DOHH2 (cell line): ENCODE results near the gene ACTN4.

Experiments
- H3F3A ChIP-seq: fragments of 200-600 bp; sonication (generic), shearing (Covaris generic); 2 replicates; pipeline ENCODE4 v1.6.0; 2016; ENCODE audit warnings: antibody characterized with exemption, mild to moderate bottlenecking; ENCODE audit not compliant: control insufficient read depth, insufficient read depth
- H3K27ac ChIP-seq: fragments of 200-600 bp; sonication (generic); 2 replicates; pipeline ENCODE4 v1.5.1; 2014; ENCODE audit warnings: low read depth, mild to moderate bottlenecking, low read length, moderate library complexity
- H3K27me3 ChIP-seq: fragments of 200-600 bp; sonication (generic); 2 replicates; pipeline ENCODE4 v1.6.1; 2014; ENCODE audit warnings: mild to moderate bottlenecking, low read length, mixed read lengths; ENCODE audit not compliant: control insufficient read depth
- H3K36me3 ChIP-seq: fragments of 200-600 bp; sonication (generic); 2 replicates; pipeline ENCODE4 v1.6.1; 2014; ENCODE audit warnings: mild to moderate bottlenecking, low read length, moderate library complexity, mixed read lengths; ENCODE audit not compliant: control insufficient read depth
- H3K4me1 ChIP-seq: fragments of 200-600 bp; sonication (generic); 2 replicates; pipeline ENCODE4 v1.6.1; 2014; ENCODE audit warnings: mild to moderate bottlenecking, low read length, mixed read lengths; ENCODE audit not compliant: control insufficient read depth
- H3K4me2 ChIP-seq: fragments of 200-600 bp; sonication (generic); 2 replicates; pipeline ENCODE4 v1.6.0; 2014; ENCODE audit warnings: mild to moderate bottlenecking, low read length, moderate library complexity
- H3K4me3 ChIP-seq: fragments of 200-600 bp; sonication (generic); 2 replicates; pipeline ENCODE4 v1.5.1; 2014; ENCODE audit warnings: mild to moderate bottlenecking, low read length, mixed read lengths
- H3K79me2 ChIP-seq: fragments of 200-600 bp; sonication (generic); 2 replicates; pipeline ENCODE4 v1.6.1; 2014; ENCODE audit warnings: mild to moderate bottlenecking, low read length, mixed read lengths; ENCODE audit not compliant: control insufficient read depth
- H3K9me2 ChIP-seq: fragments of 200-600 bp; sonication (generic); replicated peaks from 2 replicates; pipeline ENCODE4 v1.6.1; 2014; ENCODE audit warnings: mild to moderate bottlenecking, low read length, mixed read lengths; ENCODE audit not compliant: control insufficient read depth
- H3K9me3 ChIP-seq: fragments of 200-600 bp; sonication (generic); 2 replicates; pipeline ENCODE4 v1.6.1; 2014; ENCODE audit warnings: antibody characterized with exemption, low read length, mixed read lengths; ENCODE audit not compliant: control insufficient read depth, insufficient read depth
- H4K20me1 ChIP-seq: fragments of 200-600 bp; sonication (generic); 2 replicates; pipeline ENCODE4 v1.6.0; 2014; ENCODE audit warnings: low read depth, mild to moderate bottlenecking, antibody characterized with exemption, low read length, moderate library complexity; ENCODE audit not compliant: control insufficient read depth, insufficient read depth
- EZH2phosphoT487 ChIP-seq: fragments of 200-600 bp; sonication (generic); IDR thresholded peaks from 2 replicates; pipeline ENCODE4 v1.6.1; 2017; ENCODE audit warnings: borderline replicate concordance, mild to moderate bottlenecking, antibody characterized with exemption, low read length, moderate library complexity, mixed read lengths
- TF ChIP-seq, protein P1 (sequence below): fragments of 200-600 bp; sonication (generic); IDR thresholded peaks from one replicate; pipeline ENCODE4 v1.5.1; 2014; ENCODE audit warnings: antibody characterized with exemption, mild to moderate bottlenecking, low read depth, low read length; ENCODE audit not compliant: poor library complexity, severe bottlenecking

Gene ACTN4

DNA sequence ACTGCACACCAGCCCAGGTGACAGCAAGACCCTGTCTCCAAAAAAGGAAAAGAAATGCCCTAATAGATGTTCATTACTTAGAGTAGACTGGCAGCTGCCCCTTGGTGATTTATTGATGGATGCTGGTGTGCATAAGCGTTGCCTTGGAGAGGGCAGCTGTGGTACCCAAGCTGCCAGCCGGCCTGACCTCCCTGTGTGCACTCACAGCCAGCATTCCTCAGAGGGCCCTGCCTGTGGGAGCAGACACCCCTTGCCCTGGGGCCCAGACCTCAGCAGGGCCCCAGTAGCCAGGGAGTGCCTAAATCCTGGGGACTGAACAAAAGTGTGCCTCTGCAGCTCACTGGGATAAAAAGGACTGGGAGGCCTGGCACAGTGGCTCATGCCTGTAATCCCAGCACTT is 7.8 kb upstream of the ACTN4 start:
- H3K4me1 ChIP-seq: peaks cover 29% of the 10 kb centered on the region
- H3K27ac ChIP-seq: no peak overlapping the region
- no peaks in the 10 kb centered on the region for H3K27me3 ChIP-seq
- no peaks in the 10 kb centered on the region for H3K79me2 ChIP-seq
- no peaks in the 10 kb centered on the region for H3K9me3 ChIP-seq
- H3K4me2 ChIP-seq: no peak overlapping the region
- H4K20me1 ChIP-seq: no peaks in the 10 kb centered on the region
- no peaks in the 10 kb centered on the region for H3K9me2 ChIP-seq
- no peaks in the 10 kb centered on the region for H3F3A ChIP-seq
- peaks cover 24% of the 10 kb centered on the region for H3K36me3 ChIP-seq
- H3K4me3 ChIP-seq: no peak overlapping the region
- TF ChIP-seq EZH2phosphoT487: no peak
- TF ChIP-seq, protein P1, sequence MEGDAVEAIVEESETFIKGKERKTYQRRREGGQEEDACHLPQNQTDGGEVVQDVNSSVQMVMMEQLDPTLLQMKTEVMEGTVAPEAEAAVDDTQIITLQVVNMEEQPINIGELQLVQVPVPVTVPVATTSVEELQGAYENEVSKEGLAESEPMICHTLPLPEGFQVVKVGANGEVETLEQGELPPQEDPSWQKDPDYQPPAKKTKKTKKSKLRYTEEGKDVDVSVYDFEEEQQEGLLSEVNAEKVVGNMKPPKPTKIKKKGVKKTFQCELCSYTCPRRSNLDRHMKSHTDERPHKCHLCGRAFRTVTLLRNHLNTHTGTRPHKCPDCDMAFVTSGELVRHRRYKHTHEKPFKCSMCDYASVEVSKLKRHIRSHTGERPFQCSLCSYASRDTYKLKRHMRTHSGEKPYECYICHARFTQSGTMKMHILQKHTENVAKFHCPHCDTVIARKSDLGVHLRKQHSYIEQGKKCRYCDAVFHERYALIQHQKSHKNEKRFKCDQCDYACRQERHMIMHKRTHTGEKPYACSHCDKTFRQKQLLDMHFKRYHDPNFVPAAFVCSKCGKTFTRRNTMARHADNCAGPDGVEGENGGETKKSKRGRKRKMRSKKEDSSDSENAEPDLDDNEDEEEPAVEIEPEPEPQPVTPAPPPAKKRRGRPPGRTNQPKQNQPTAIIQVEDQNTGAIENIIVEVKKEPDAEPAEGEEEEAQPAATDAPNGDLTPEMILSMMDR: no peak

DNA sequence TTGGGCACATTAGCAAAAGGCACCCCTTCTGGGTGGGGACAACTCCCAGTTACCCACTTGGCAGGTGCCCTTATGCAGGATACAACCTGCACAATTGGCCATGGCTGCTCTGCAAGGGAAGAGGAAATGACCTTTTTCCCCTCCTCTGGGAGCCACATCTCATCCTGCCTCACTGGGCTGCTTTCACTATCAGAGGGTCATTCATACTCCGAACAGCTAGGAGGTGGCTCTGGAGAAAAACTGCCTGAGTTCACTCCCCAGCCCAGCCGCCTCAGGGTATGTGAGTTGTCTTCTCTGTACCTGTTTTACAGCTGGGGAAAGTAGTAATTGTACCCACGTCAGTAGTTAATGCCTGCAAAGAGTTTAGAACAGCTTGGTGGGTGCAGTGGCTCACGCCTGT is 7.1 kb upstream of the ACTN4 start:
- no peak overlapping the region for H3K4me3 ChIP-seq
- H4K20me1 ChIP-seq: no peaks in the 10 kb centered on the region
- H3K79me2 ChIP-seq: no peaks in the 10 kb centered on the region
- H3K9me2 ChIP-seq: no peaks in the 10 kb centered on the region
- no peaks in the 10 kb centered on the region for H3K27me3 ChIP-seq
- H3K9me3 ChIP-seq: no peaks in the 10 kb centered on the region
- no peaks in the 10 kb centered on the region for H3F3A ChIP-seq
- H3K27ac ChIP-seq: no peak overlapping the region
- H3K4me2 ChIP-seq: no peak overlapping the region
- H3K4me1 ChIP-seq: peaks cover 29% of the 10 kb centered on the region
- H3K36me3 ChIP-seq: peaks cover 17% of the 10 kb centered on the region
- TF ChIP-seq, protein P1: no peak
- TF ChIP-seq EZH2phosphoT487: no peak

DNA sequence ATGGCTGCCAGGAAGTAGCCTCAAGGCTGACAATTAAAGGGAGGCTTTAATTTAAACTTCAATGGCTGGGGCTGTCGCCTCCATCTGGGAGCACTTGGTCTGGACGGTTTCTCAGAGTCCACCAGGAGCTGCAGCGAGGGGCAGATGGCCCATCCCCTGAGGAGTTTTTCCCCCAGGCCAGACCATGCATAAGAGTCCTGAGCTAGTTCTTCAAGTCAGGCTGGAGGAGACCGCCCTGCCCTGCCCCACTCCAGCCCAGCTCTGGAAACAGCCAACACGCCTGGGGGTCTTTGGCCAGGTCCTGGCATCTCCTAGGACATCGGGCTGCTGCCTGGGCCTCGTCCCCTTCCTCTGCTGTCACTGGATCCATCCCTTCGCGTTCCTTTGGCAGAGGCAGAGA is 5.3 kb upstream of the ACTN4 start:
- H3K9me3 ChIP-seq: no peaks in the 10 kb centered on the region
- H3K27ac ChIP-seq: no peak overlapping the region
- H3K27me3 ChIP-seq: no peaks in the 10 kb centered on the region
- H4K20me1 ChIP-seq: no peaks in the 10 kb centered on the region
- no peak for TF ChIP-seq EZH2phosphoT487
- TF ChIP-seq, protein P1: no peak
- H3K4me3 ChIP-seq: no peak overlapping the region
- H3F3A ChIP-seq: 0 out of 2 replicates have a peak, but pooled peaks cover 3% of the 10 kb centered on the region
- H3K9me2 ChIP-seq: no peaks in the 10 kb centered on the region
- H3K36me3 ChIP-seq: peaks cover under 1% of the 10 kb centered on the region; the same call in 1 of the 2 replicates
- H3K4me1 ChIP-seq: peaks cover 18% of the 10 kb centered on the region
- H3K4me2 ChIP-seq: no peak overlapping the region
- H3K79me2 ChIP-seq: no peaks in the 10 kb centered on the region

DNA sequence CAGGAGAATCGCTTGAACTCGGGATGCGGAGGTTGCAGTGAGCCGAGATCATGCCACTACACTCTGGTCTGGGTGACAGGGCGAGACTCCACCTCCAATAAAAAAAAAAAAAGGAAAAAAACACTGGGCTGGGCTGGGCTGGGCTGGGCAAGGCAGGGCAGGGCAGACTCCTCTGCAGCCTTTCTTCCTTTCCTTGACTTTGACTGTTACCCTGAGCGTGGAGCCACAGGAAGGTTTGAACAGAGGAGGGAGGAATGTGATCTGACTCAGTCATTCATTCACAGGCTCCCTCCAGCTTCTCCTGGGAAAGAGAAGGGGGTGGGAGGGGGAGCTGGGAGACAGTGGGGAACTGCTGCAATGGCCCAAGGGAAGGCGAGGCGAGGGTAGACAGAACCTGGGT is 2.7 kb upstream of the ACTN4 start:
- H3K27ac ChIP-seq: no peak overlapping the region
- no peaks in the 10 kb centered on the region for H3K9me2 ChIP-seq
- no peaks in the 10 kb centered on the region for H3K9me3 ChIP-seq

More for the DNA sequence above, 2.7 kb upstream of the ACTN4 start:
- Histone ChIP-seq H3F3A (0 out of 2 replicates have a peak, but pooled peaks cover 3% of the 10 kb centered on the region), H3K36me3 (no peaks in the 10 kb centered on the region), H3K4me1 (peaks cover 23% of the 10 kb centered on the region), H4K20me1 (peaks cover 8% of the 10 kb centered on the region), H3K27me3 (no peaks in the 10 kb centered on the region), H3K4me2 (no peak overlapping the region), H3K79me2 (peaks cover 23% of the 10 kb centered on the region), H3K4me3 (no peak overlapping the region)
- no peak for TF ChIP-seq EZH2phosphoT487
- TF ChIP-seq, protein P1: no peak
